Panc1 (cell line): ENCODE data around the gene FARP1. TPM values are rescaled to one million over a fixed set of nuclear protein-coding genes. Genes with fewer than 3 reads are reported as not detected.

Experiments used
- ATAC-seq: fragments of 200-7000 bp; cut with Tn5 transposase; 2 replicates; pipeline ENCODE4 v1.9.1; 2020; ENCODE audit warnings: mild to moderate bottlenecking, moderate library complexity
- BruUV-seq: library from RNA; stranded (reverse); fragments of 400-500 nt; replicated peaks from 2 replicates; lab custom pipeline; 2021; lab: Mats Ljungman, UMichigan
- CTCF ChIA-PET: fragments of 300-600 bp; sonication (Branson Sonifier 250); formaldehyde crosslinking; loops from one replicate; lab custom pipeline; 2022; ENCODE audit warnings: antibody characterized with exemption; lab: Charles Lee
- POLR2A ChIA-PET: fragments of 300-600 bp; sonication (Branson Sonifier 250); formaldehyde crosslinking; loops from one replicate; lab custom pipeline; 2022; ENCODE audit warnings: antibody characterized with exemption; lab: Charles Lee
- DNase-seq: peaks from one replicate; pipeline ENCODE4 v3.0.0-alpha.2; 2010; ENCODE audit warnings: low read depth, low spot score
- H3K27ac ChIP-seq: 2 replicates; pipeline ENCODE4 v1.5.1; 2011; ENCODE audit warnings: mild to moderate bottlenecking, low read length, inconsistent platforms
- H3K27me3 ChIP-seq: fragments of 200-500 bp; sonication (Bioruptor generic); 2 replicates; pipeline ENCODE4 v1.6.0; 2014; ENCODE audit warnings: low read length, inconsistent platforms; ENCODE audit not compliant: control insufficient read depth, insufficient read depth
- H3K36me3 ChIP-seq: fragments of 200-500 bp; sonication (Bioruptor generic); 2 replicates; pipeline ENCODE4 v1.5.1; 2014; ENCODE audit warnings: inconsistent platforms, mild to moderate bottlenecking, low read length, moderate library complexity; ENCODE audit not compliant: control insufficient read depth, insufficient read depth
- H3K4me1 ChIP-seq: 2 replicates; pipeline ENCODE4 v1.5.1; 2011; ENCODE audit warnings: inconsistent platforms, mild to moderate bottlenecking, low read length, moderate library complexity; ENCODE audit not compliant: control insufficient read depth, insufficient read depth
- H3K4me3 ChIP-seq, 2 experiments: 2 replicates each; pipeline ENCODE4 v1.5.1; 2011 to 2012; ENCODE audit warnings: low read depth in 2 of 2, low read length in 2 of 2, mild to moderate bottlenecking in 2 of 2, inconsistent platforms in 1 of 2, moderate library complexity in 1 of 2
- H3K9me3 ChIP-seq: fragments of 200-500 bp; sonication (Bioruptor generic); 2 replicates; pipeline ENCODE4 v1.5.1; 2014; ENCODE audit warnings: low read depth, mild to moderate bottlenecking, inconsistent platforms, low read length, moderate library complexity; ENCODE audit not compliant: control insufficient read depth, insufficient read depth
- CTCF ChIP-seq: fragments of 450-650 bp; IDR thresholded peaks from 2 replicates; pipeline ENCODE4 v1.5.1; 2017; ENCODE audit warnings: mild to moderate bottlenecking
- POLR2AphosphoS5 ChIP-seq: IDR thresholded peaks from 2 replicates; pipeline ENCODE4 v1.6.1; 2012; ENCODE audit warnings: mild to moderate bottlenecking, low read depth, low read length, moderate library complexity
- SIN3A ChIP-seq: IDR thresholded peaks from 2 replicates; pipeline ENCODE4 v1.6.1; 2012; ENCODE audit warnings: low read depth, mild to moderate bottlenecking, low read length, moderate library complexity, borderline replicate concordance; ENCODE audit not compliant: insufficient read depth
- TCF7L2 ChIP-seq: IDR thresholded peaks from 2 replicates; pipeline ENCODE4 v1.6.1; 2011; ENCODE audit warnings: mild to moderate bottlenecking, low read depth, low read length, inconsistent platforms
- in situ Hi-C: cut with HindIII; loops from 2 replicates; pipeline ENCODE4 v1.10.0; 2016; ENCODE audit warnings: low sequenced_read_pairs, low pct_unique_long_range_greater_than_20kb
- intact Hi-C: fragments of 100-400 bp; cut with micrococcal nuclease; formaldehyde crosslinking; loops from one replicate; pipeline ENCODE4 v1.10.0; 2022; ENCODE audit not compliant: unreplicated experiment
- total RNA-seq: library from RNA; stranded (reverse); gene quantifications from one replicate; pipeline ENCODE4 v1.2.1, GENCODE V29; 2021; ENCODE audit not compliant: unreplicated experiment
- TF ChIP-seq, protein P1 (sequence below), 2 experiments: IDR thresholded peaks; 2 replicates each; pipeline ENCODE4 v1.6.1; 2011 to 2012; ENCODE audit warnings: low read depth in 2 of 2, control low read depth in 1 of 2, low read length in 1 of 2, mild to moderate bottlenecking in 1 of 2, moderate library complexity in 1 of 2; ENCODE audit not compliant: insufficient read depth in 1 of 2

Gene FARP1
- total RNA-seq, 1 experiment from 2014 or later = 61.9 TPM

GRCh38 chr13:98208606-98209005 lies 65.7 kb downstream of the FARP1 start:
- in situ Hi-C loops (no loop called here), intact Hi-C loops (no loop called here)
- BruUV-seq = no TSS peak
- Histone ChIP-seq H3K4me3 (no peak overlapping the region), H3K9me3 (no peaks in the 10 kb centered on the region), H3K4me1 (no peaks in the 10 kb centered on the region; the same call in 1 of the 2 replicates), H3K27me3 (no peaks in the 10 kb centered on the region), H3K27ac (no peak overlapping the region), H3K36me3 (no peaks in the 10 kb centered on the region)
- TF ChIP-seq, protein P1, sequence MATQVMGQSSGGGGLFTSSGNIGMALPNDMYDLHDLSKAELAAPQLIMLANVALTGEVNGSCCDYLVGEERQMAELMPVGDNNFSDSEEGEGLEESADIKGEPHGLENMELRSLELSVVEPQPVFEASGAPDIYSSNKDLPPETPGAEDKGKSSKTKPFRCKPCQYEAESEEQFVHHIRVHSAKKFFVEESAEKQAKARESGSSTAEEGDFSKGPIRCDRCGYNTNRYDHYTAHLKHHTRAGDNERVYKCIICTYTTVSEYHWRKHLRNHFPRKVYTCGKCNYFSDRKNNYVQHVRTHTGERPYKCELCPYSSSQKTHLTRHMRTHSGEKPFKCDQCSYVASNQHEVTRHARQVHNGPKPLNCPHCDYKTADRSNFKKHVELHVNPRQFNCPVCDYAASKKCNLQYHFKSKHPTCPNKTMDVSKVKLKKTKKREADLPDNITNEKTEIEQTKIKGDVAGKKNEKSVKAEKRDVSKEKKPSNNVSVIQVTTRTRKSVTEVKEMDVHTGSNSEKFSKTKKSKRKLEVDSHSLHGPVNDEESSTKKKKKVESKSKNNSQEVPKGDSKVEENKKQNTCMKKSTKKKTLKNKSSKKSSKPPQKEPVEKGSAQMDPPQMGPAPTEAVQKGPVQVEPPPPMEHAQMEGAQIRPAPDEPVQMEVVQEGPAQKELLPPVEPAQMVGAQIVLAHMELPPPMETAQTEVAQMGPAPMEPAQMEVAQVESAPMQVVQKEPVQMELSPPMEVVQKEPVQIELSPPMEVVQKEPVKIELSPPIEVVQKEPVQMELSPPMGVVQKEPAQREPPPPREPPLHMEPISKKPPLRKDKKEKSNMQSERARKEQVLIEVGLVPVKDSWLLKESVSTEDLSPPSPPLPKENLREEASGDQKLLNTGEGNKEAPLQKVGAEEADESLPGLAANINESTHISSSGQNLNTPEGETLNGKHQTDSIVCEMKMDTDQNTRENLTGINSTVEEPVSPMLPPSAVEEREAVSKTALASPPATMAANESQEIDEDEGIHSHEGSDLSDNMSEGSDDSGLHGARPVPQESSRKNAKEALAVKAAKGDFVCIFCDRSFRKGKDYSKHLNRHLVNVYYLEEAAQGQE (IDR thresholded peaks at IDR 0.05; ENCODE audit: insufficient read depth in 1 of 2, low read depth in 2 of 2, low read length in 1 of 2) = no peak
- TF ChIP-seq POLR2AphosphoS5 (no peak), CTCF (no peak), SIN3A (no peak), TCF7L2 (no peak)
- ChIA-PET POLR2A (no interaction called here), CTCF (no interaction called here)
- ATAC-seq (no peak), DNase-seq (no peak)

- DNase-seq (no peak), ATAC-seq (no peak)
- BruUV-seq = no TSS peak
- intact Hi-C loops (no loop called here), in situ Hi-C loops (no loop called here)
- ChIA-PET CTCF (no interaction called here), POLR2A (no interaction called here)
- H3K4me3 ChIP-seq = no peak overlapping the region
- no peaks in the 10 kb centered on the region for H3K9me3 ChIP-seq
- H3K27me3 ChIP-seq = no peaks in the 10 kb centered on the region
- H3K36me3 ChIP-seq = no peaks in the 10 kb centered on the region
- H3K27ac ChIP-seq = no peak overlapping the region
- H3K4me1 ChIP-seq = peaks cover 6% of the 10 kb centered on the region; the same call in 1 of the 2 replicates
- TF ChIP-seq TCF7L2 (no peak), CTCF (no peak), POLR2AphosphoS5 (no peak), SIN3A (no peak)
- TF ChIP-seq, protein P1 (IDR thresholded peaks at IDR 0.05; ENCODE audit: insufficient read depth in 1 of 2, low read depth in 2 of 2, low read length in 1 of 2) = no peak
Observed at GRCh38 chr13:98212763-98213162, 69.9 kb downstream of the FARP1 start.
